Prostate gland (tissue), 2 donors: ENCODE data around the gene RAB40A. TPM values are rescaled to one million over a fixed set of nuclear protein-coding genes. Genes with fewer than 3 reads are reported as not detected.
"Not testable (repeated sequence)": the region's sequence is repeated elsewhere in the genome, so short reads cannot be mapped to it uniquely, and the experiment has no call there.

Experiments
- DNase-seq: peaks from one replicate; pipeline ENCODE4 v3.0.0-alpha.2; 2019; ENCODE audit warnings: low spot score
- H3K27ac ChIP-seq, 2 donors: fragments of 200-600 bp; sonication (generic); 2 replicates each; pipeline ENCODE4 v1.5.1; 2017 to 2019
- H3K27me3 ChIP-seq: fragments of 200-600 bp; sonication (generic); replicated peaks from 2 replicates; pipeline ENCODE4 v1.5.1; 2019; ENCODE audit not compliant: insufficient read depth
- H3K36me3 ChIP-seq, 2 donors: fragments of 200-600 bp; sonication (generic); 1 replicate in 1 of 2; 2 replicates in 1 of 2; pipeline versions ENCODE4 v1.5.1 to v1.8.1; 2017 to 2019
- H3K4me1 ChIP-seq: fragments of 200-600 bp; sonication (generic); replicated peaks from 2 replicates; pipeline ENCODE4 v1.5.1; 2019
- H3K4me3 ChIP-seq, 2 donors: fragments of 200-600 bp; sonication (generic); 2 replicates each; pipeline ENCODE4 v1.5.1; 2017 to 2019
- H3K9me3 ChIP-seq: fragments of 200-600 bp; sonication (generic); 2 replicates; pipeline ENCODE4 v1.5.1; 2017
- CTCF ChIP-seq, 4 experiments: fragments of 200-600 bp in 2 of 4; fragments of 450-650 bp in 2 of 4; sonication (generic) in 2 of 4; IDR thresholded peaks; 1 replicate in 3 of 4; 2 replicates in 1 of 4; pipeline ENCODE4 v1.5.1; 2016 to 2019; ENCODE audit warnings: antibody characterized with exemption in 4 of 4, mild to moderate bottlenecking in 2 of 4, moderate library complexity in 2 of 4
- POLR2A ChIP-seq: fragments of 450-650 bp; IDR thresholded peaks from one replicate; pipeline ENCODE4 v1.6.1; 2016; ENCODE audit warnings: antibody characterized with exemption, mild to moderate bottlenecking
- POLR2AphosphoS5 ChIP-seq: sonication (generic); formaldehyde crosslinking; IDR thresholded peaks from one replicate; pipeline ENCODE4 v1.6.1; 2017; ENCODE audit warnings: antibody characterized with exemption
- WGBS: methylation state at CpG from one replicate; pipeline ENCODE4 v1.1.5; 2018; 5-methylcytosine and 5-hydroxymethylcytosine counted together
- intact Hi-C: fragments of 100-400 bp; cut with DNase I; formaldehyde crosslinking; loops from one replicate; pipeline ENCODE4 v1.14.2; 2022
- total RNA-seq, 2 donors: library from RNA; depleted of rRNA; stranded (reverse); fragments of >200 nt; gene quantifications; one replicate each; pipeline ENCODE4 v1.1.0, GENCODE V29; 2016

Gene RAB40A
- total RNA-seq, 2 donors from 2014 or later, result 1.5 to 24.7 TPM

- Histone ChIP-seq H3K9me3 (no peaks in the 10 kb centered on the region), H3K4me1 (no peaks in the 10 kb centered on the region), H3K36me3 (no peaks in the 10 kb centered on the region), H3K4me3 (peak overlapping the region in 1 of 2 donors; percentile 9), H3K27me3 (no peaks in the 10 kb centered on the region), H3K27ac (no peak overlapping the region)
- TF ChIP-seq POLR2AphosphoS5 (no peak), CTCF (IDR thresholded peaks at IDR 0.05) (peak; percentile 31 to 78 (median 59)), POLR2A (no peak)
- DNase-seq, result peak; percentile 57
- intact Hi-C loops, result loop anchor here (5.0 kb wide), 2 partner anchors 122 to 252 kb away; no protein-coding TSS in a partner anchor
- WGBS, result 0% methylated on average over 3 of the region's 3 CpGs
Measured at GRCh38 chrX:103464774-103465117, 54.5 kb downstream of the RAB40A start.

- peak; percentile 4 for DNase-seq
- 35% methylated on average over 8 of the region's 8 CpGs for WGBS
- intact Hi-C loops, result loop anchor here (5.0 kb wide), 1 partner anchor 122 kb away; no protein-coding TSS in a partner anchor
Measured at GRCh38 chrX:103464072-103464773, 55.1 kb downstream of the RAB40A start.

DNA sequence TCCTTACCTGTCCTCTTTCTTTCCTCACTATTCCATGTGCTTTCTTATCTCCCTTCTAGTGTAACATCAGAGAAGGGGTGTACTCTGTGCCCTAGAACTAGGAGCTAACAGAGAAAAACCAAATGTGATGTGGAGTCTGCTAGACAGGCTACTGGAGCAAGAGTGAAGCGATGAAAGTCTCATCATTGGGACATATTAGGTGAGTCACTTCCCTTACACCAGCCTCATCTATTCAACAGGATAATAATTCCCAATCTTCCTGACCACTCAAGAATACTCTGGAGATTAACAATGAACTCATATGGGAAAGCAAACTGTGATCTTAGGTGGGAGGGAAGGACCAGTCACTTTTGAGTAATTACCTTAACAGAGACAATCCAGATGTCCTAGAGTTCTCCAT lies 58.1 kb downstream of the RAB40A start:
- Histone ChIP-seq H3K4me1 (no peaks in the 10 kb centered on the region), H3K27me3 (no peaks in the 10 kb centered on the region), H3K36me3 (no peaks in the 10 kb centered on the region), H3K4me3 (no peak overlapping the region), H3K27ac (no peak overlapping the region), H3K9me3 (no peaks in the 10 kb centered on the region)
- TF ChIP-seq POLR2AphosphoS5 (no peak), POLR2A (no peak), CTCF (IDR thresholded peaks at IDR 0.05) (no peak)
- no peak for DNase-seq
- intact Hi-C loops, result loop anchor here (5.0 kb wide), 1 partner anchor 119 kb away; no protein-coding TSS in a partner anchor
- 87% methylated on average over 1 of the region's 1 CpG for WGBS

More at GRCh38 chrX:103464072-103464773, 55.1 kb downstream of the RAB40A start:
- Histone ChIP-seq H3K27ac (no peak overlapping the region), H3K27me3 (no peaks in the 10 kb centered on the region), H3K9me3 (no peaks in the 10 kb centered on the region), H3K4me1 (no peaks in the 10 kb centered on the region), H3K4me3 (peak overlapping the region in 1 of 2 donors; percentile 9), H3K36me3 (no peaks in the 10 kb centered on the region)
- no peak for TF ChIP-seq POLR2AphosphoS5
- peak in 1 of 4 experiments; percentile 35 for TF ChIP-seq CTCF (IDR thresholded peaks at IDR 0.05)

GRCh38 chrX:103460001-103460755 lies 59.1 kb downstream of the RAB40A start:
- DNase-seq, H3K4me1 ChIP-seq, H3K36me3 ChIP-seq, H3K27ac ChIP-seq, H3K27me3 ChIP-seq, H3K9me3 ChIP-seq, H3K4me3 ChIP-seq: not testable (repeated sequence)
- WGBS, result 90% methylated on average over 14 of the region's 15 CpGs
- intact Hi-C loops, result loop anchor here (5.0 kb wide), 1 partner anchor 118 kb away; no protein-coding TSS in a partner anchor

- WGBS, result 80% methylated on average over 2 of the region's 2 CpGs
- H3K27me3 ChIP-seq, result no peaks in the 10 kb centered on the region
- intact Hi-C loops, result no loop called here
Measured at GRCh38 chrX:103453655-103454054, 65.6 kb downstream of the RAB40A start.

More at GRCh38 chrX:103453655-103454054, 65.6 kb downstream of the RAB40A start:
- Histone ChIP-seq H3K4me3 (no peak overlapping the region), H3K9me3 (no peaks in the 10 kb centered on the region), H3K27ac (no peak overlapping the region), H3K36me3 (no peaks in the 10 kb centered on the region), H3K4me1 (no peaks in the 10 kb centered on the region)
- TF ChIP-seq POLR2AphosphoS5 (no peak), POLR2A (no peak), CTCF (IDR thresholded peaks at IDR 0.05) (no peak)
- no peak for DNase-seq
